Measurements from ENCODE around the gene RAVER1.

Gene RAVER1

DNA sequence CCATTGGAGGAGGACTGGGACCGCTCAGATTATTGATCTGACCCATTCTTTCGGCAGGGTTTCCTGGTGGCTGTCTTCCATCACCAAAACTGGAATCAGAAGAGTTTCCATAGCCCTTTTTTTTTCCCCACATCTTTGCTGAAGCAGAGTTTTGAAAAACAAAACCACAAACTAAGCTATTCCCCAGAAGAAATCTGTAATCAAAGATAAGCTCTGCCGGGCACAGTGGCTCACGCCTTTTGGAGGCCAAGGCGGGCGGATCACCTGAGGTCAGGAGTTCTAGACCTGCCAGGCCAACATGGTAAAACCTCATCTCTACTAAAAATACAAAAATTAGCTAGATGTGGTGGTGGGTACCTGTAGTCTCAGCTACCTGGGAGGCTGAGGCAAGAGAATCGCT lies 66.6 kb downstream of the RAVER1 start:
- DNase-seq = no peak
